GM23338 (cell line): Measurements from ENCODE around the gene EPX.

ENCODE experiments used
- CTCF ChIP-seq, 2 experiments: fragments of 200-600 bp in 1 of 2; sonication (generic) in 1 of 2; conservative IDR thresholded peaks; 2 replicates each; pipeline versions ENCODE4 v1.5.1 to v1.6.1; 2016 to 2017; ENCODE audit warnings: antibody characterized with exemption in 2 of 2, low read depth in 2 of 2, mild to moderate bottlenecking in 2 of 2, moderate library complexity in 1 of 2
- EZH2 ChIP-seq: fragments of 200-600 bp; sonication (generic); IDR thresholded peaks from one replicate; pipeline ENCODE4 v1.8.0; 2017; ENCODE audit warnings: antibody characterized with exemption, mild to moderate bottlenecking, low read depth; ENCODE audit not compliant: unreplicated experiment
- EZH2phosphoT487 ChIP-seq: fragments of 200-600 bp; sonication (generic); IDR thresholded peaks from one replicate; pipeline ENCODE4 v1.8.1; 2018; ENCODE audit warnings: antibody characterized with exemption; ENCODE audit not compliant: unreplicated experiment
- NANOG ChIP-seq: IDR thresholded peaks from 2 replicates; pipeline ENCODE4 v1.6.1; 2016; ENCODE audit warnings: antibody characterized with exemption, borderline replicate concordance
- POLR2AphosphoS5 ChIP-seq: IDR thresholded peaks from 2 replicates; pipeline ENCODE4 v1.6.1; 2016; ENCODE audit warnings: antibody characterized with exemption, low read depth
- REST ChIP-seq: IDR thresholded peaks from one replicate; pipeline ENCODE4 v1.6.1; 2018; ENCODE audit warnings: antibody characterized with exemption; ENCODE audit not compliant: unreplicated experiment
- STAT1 ChIP-seq: IDR thresholded peaks from one replicate; pipeline ENCODE4 v1.6.1; 2016; ENCODE audit warnings: antibody characterized with exemption; ENCODE audit not compliant: unreplicated experiment
- ZNF331 ChIP-seq: fragments of 250-450 bp; sonication (Bioruptor Pico); IDR thresholded peaks from 2 replicates; pipeline ENCODE4 v1.5.0; 2020; ENCODE audit warnings: low read depth, mild to moderate bottlenecking, moderate library complexity

- TF ChIP-seq CTCF (conservative IDR thresholded peaks at IDR 0.05; ENCODE audit: low read depth in 2 of 2) (no peak), EZH2 (no peak), REST (no peak), EZH2phosphoT487 (no peak), POLR2AphosphoS5 (no peak), NANOG (no peak), ZNF331 (CRISPR knock-in tag) (no peak), STAT1 (no peak)
These were observed 5.9 kb upstream of the EPX start for GRCh38 chr17:58186591-58186990.
